A673 (cell line): ENCODE data around the gene TRERF1.

Experiments used
- EZH2 ChIP-seq: fragments of 200-600 bp; sonication (generic); IDR thresholded peaks from 2 replicates; pipeline ENCODE4 v1.6.1; 2017; ENCODE audit warnings: borderline replicate concordance, low read depth, mild to moderate bottlenecking, mixed read lengths, antibody characterized with exemption, low read length; ENCODE audit not compliant: poor library complexity, severe bottlenecking
- TF ChIP-seq, protein P1 (sequence below): fragments of 300-800, 200-600 bp; sonication (generic); conservative IDR thresholded peaks from 2 replicates; pipeline ENCODE4 v1.5.1; 2017; ENCODE audit warnings: low read depth, mild to moderate bottlenecking, antibody characterized with exemption, low read length, moderate library complexity, mixed read lengths

DNA sequence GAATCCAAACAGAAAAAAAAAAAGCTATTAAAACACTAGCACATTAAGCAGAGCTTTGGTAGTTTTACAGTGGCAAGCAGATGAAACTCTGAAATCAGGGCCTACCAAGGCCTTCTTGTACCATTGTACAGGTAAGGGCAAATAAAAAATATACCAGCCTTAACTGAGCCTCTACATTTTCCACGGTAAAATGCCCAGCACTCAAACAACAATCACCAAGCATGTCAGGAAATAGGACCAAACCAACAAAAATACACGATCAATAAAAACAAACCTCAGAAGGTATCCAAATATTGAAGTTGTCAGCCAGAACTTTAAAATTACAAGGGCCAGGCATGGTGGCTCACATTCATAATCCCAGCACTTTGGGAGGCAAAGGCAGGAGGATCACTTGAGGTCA, 18.3 kb downstream of the TRERF1 start:
- TF ChIP-seq, protein P1, sequence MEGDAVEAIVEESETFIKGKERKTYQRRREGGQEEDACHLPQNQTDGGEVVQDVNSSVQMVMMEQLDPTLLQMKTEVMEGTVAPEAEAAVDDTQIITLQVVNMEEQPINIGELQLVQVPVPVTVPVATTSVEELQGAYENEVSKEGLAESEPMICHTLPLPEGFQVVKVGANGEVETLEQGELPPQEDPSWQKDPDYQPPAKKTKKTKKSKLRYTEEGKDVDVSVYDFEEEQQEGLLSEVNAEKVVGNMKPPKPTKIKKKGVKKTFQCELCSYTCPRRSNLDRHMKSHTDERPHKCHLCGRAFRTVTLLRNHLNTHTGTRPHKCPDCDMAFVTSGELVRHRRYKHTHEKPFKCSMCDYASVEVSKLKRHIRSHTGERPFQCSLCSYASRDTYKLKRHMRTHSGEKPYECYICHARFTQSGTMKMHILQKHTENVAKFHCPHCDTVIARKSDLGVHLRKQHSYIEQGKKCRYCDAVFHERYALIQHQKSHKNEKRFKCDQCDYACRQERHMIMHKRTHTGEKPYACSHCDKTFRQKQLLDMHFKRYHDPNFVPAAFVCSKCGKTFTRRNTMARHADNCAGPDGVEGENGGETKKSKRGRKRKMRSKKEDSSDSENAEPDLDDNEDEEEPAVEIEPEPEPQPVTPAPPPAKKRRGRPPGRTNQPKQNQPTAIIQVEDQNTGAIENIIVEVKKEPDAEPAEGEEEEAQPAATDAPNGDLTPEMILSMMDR, result no peak
- no peak for TF ChIP-seq EZH2
